D721Med (cell line): ENCODE measurements around the gene FAM168A.

Source experiments
- DNase-seq: peaks from one replicate; pipeline ENCODE4 v3.0.0; 2011; ENCODE audit warnings: low spot score; ENCODE audit not compliant: insufficient read length
- FAIRE-seq: peaks from 2 replicates; lab custom pipeline; 2011; peaks lifted over from hg19 to GRCh38; lab: Jason Lieb, UNC
- TF ChIP-seq, protein P1 (sequence below): IDR thresholded peaks from 2 replicates; pipeline ENCODE4 v1.5.1; 2012; ENCODE audit warnings: mild to moderate bottlenecking, control low read depth; ENCODE audit not compliant: insufficient read depth; ENCODE audit errors: missing control alignments

FAM168A gene

DNA sequence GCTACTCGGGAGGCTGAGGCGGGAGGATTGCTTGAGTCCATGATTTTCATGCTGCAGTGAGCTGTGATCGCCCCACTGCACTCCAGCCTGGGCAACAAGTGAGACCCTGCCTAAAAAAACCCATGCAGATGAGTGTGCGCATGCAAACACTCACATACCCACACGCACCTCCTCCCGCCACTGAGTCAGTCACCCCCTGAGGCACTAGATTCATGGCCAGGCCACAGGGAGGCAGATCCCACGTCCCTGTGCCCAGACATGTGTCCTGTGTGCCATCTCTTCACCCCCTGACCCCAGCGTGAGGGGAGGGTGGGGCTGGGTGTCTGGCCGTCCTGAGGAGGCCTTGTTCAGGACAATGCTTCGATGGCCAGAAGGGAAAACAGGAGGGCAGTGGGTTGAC, 206.2 kb downstream of the FAM168A start:
- no peak for FAIRE-seq
- TF ChIP-seq, protein P1, sequence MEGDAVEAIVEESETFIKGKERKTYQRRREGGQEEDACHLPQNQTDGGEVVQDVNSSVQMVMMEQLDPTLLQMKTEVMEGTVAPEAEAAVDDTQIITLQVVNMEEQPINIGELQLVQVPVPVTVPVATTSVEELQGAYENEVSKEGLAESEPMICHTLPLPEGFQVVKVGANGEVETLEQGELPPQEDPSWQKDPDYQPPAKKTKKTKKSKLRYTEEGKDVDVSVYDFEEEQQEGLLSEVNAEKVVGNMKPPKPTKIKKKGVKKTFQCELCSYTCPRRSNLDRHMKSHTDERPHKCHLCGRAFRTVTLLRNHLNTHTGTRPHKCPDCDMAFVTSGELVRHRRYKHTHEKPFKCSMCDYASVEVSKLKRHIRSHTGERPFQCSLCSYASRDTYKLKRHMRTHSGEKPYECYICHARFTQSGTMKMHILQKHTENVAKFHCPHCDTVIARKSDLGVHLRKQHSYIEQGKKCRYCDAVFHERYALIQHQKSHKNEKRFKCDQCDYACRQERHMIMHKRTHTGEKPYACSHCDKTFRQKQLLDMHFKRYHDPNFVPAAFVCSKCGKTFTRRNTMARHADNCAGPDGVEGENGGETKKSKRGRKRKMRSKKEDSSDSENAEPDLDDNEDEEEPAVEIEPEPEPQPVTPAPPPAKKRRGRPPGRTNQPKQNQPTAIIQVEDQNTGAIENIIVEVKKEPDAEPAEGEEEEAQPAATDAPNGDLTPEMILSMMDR: no peak
- DNase-seq: no peak

DNA sequence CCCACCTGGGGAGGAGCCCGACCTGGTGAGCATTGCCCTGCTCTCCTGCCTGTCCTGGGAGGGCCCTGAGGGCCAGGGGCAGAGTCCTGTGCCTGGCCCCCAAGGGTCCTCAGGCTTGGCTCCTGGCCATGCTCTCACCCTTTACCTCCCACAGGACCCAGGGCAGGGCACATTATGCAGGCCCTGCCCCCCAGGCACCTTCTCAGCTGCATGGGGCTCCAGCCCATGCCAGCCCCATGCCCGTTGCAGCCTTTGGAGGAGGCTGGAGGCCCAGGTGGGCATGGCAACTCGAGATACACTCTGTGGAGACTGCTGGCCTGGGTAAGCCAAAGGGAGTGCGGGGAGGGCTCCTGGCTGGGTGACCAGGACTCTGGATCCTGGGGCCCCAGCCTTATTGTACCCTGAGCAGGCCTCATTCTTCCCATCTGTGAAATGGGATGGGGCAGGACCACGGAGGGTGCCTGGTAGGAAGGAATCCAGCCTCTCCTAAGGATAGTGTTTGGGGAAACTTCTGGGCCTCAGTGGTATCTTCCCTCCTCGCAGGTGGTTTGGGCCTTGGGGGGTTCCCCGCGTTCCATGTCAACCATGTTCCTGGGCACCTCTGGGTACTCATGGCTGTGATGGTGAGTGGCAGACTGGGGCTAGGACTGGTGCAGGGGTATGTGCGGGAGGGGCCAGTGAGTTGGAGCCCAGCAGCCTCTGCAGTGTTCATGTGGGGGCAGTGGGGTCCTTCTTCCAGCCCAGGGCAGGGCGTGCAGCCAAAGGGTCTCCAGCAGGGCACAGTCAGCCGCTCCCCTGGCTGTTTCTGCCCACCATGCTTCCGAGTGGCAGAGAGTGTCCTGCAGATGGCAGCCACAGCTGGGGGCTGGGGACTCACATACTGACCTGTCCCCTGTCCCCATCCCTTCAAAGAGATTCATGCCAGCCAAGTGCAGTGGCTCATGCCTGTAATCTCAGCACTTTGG, 207.0 kb downstream of the FAM168A start:
- no peak for FAIRE-seq
- no peak for DNase-seq
- TF ChIP-seq, protein P1: no peak

DNA sequence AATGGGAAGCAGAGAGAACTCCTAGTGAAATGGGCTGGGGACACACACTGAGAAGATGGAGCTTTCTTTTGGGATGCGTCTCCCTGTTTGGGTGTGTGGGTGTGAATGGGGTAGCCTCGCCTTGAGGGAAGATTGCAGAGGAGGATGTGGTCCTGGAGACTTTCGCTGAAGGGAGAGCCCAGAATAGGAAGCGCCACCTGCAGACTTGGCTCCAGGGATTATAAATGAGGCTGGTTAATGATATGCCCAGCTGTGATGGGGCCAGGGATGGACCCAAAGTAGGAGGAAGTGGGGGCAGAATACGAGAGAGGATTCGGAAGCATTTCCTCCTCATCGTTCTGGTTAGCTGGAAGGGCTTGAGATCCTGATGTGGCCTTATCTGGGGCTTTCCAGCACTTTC, 208.0 kb downstream of the FAM168A start:
- FAIRE-seq (no peak), DNase-seq (no peak)
- TF ChIP-seq, protein P1: no peak

DNA sequence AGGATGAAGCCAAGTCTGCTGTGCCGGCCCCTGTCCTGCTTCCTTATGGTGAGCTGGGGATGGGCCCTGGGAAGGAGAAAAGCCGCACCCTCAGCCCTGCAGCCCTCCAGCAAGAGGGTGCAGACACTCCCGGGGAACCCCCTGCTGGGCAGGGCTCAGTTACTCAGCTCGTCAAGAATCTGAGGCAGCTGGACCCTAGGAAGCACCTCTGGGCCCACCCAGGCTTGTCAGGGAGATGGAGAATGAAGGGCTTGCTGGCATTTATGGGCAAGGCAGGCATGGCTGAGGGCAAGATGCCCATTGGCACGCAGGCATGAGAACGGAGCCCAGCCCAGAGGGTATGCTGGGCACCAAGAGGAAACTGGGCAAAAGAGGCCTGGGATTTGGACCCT, 208.8 kb downstream of the FAM168A start:
- FAIRE-seq (no peak), DNase-seq (no peak)
- TF ChIP-seq, protein P1: no peak

DNA sequence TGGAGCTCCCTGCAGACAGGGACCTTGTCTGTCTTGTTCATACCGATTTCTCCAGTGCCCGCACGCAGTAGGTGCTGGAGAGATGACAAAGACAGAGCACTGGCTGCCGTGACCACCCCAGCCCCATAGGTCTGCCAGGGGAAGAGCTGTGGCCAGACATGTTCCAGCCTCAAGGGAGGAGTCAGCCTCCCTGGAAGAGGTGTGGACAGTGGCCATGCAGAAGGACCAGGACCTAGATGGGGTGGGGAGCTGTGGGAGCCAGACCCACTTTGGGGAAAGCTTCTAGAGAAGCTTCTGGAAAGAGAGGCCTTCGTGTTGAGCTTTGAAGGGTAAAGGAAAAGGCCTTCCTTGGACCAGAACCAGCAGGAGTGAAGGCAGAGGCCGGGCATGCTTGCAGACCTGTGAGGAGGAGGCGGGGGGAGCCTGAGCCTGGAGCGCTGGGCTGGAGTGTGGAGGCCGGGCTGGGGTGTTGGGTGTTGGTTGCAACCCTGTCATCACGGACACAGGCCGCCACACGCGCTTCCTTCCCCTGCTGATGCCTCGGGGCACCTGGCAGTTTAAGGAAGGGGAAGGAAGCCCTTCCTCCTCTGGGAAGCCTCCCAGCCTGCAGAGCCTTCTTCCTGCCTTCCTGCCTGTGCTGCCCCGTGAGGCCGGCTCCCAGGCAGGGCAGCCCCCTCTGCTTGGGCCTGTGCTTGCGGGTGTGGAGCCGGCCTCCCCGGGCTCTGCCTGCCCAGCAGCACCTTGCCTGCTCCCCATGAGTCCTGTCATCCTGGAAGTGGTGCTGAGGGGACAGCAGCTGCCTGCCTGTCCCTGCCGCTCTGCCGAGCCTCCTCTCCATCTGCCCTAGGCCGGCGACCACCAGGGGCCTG, 209.4 kb downstream of the FAM168A start:
- FAIRE-seq (no peak), DNase-seq (no peak)
- TF ChIP-seq, protein P1: no peak

DNA sequence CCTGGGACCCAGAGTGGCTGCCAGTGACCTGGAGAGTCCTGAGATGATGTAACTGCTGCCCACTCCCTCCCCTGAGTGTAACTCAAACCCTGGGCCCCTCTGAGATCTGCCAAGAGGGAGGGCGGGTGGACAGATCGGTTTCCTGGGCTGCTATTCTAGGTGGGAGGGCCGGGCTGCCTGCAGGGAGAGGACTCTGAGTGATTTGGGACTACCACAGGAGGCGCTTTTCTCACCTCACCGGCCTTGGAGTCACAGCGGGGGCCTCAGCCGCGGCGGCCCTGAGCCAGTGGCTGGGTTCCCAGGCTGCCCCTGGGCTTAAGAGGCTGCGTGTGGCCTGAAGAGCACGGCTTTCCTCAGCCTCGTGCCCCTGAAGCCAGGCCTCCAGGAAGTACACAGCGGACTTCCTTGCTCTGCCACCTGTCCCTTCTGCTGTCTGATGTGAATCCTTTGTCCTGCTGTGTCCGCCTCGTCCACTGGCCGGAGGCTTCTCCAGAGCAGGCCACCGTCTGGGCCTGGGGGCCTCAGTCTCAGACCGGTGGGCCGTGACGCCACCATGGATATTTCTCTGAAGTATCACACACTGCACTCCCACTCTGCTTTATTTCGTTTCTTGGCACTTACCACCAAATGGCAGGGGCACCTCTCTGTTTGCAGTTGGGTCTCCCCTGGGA, 210.2 kb downstream of the FAM168A start:
- no peak for FAIRE-seq
- DNase-seq: no peak
- TF ChIP-seq, protein P1: no peak
